KOPT-K1 (cell line): ENCODE measurements around the gene GYS1.
"Not testable (repeated sequence)": the region's sequence is repeated elsewhere in the genome, so short reads cannot be mapped to it uniquely, and the experiment has no call there.

Experiments used
- H3K27ac ChIP-seq: fragments of 200-600 bp; sonication (generic); 2 replicates; pipeline ENCODE4 v1.5.1; 2016; ENCODE audit warnings: antibody characterized with exemption, mild to moderate bottlenecking, low read depth, low read length; ENCODE audit not compliant: poor library complexity, severe bottlenecking
- H3K36me3 ChIP-seq: fragments of 200-600 bp; sonication (generic); 2 replicates; pipeline ENCODE4 v1.5.1; 2017; ENCODE audit warnings: antibody characterized with exemption, mild to moderate bottlenecking, low read length, moderate library complexity; ENCODE audit not compliant: insufficient read depth
- H3K9me3 ChIP-seq: fragments of 200-600 bp; sonication (generic); 2 replicates; pipeline ENCODE4 v1.5.1; 2017; ENCODE audit warnings: antibody characterized with exemption, low read length, mild to moderate bottlenecking; ENCODE audit not compliant: insufficient read depth, poor library complexity, severe bottlenecking

The GYS1 gene

DNA sequence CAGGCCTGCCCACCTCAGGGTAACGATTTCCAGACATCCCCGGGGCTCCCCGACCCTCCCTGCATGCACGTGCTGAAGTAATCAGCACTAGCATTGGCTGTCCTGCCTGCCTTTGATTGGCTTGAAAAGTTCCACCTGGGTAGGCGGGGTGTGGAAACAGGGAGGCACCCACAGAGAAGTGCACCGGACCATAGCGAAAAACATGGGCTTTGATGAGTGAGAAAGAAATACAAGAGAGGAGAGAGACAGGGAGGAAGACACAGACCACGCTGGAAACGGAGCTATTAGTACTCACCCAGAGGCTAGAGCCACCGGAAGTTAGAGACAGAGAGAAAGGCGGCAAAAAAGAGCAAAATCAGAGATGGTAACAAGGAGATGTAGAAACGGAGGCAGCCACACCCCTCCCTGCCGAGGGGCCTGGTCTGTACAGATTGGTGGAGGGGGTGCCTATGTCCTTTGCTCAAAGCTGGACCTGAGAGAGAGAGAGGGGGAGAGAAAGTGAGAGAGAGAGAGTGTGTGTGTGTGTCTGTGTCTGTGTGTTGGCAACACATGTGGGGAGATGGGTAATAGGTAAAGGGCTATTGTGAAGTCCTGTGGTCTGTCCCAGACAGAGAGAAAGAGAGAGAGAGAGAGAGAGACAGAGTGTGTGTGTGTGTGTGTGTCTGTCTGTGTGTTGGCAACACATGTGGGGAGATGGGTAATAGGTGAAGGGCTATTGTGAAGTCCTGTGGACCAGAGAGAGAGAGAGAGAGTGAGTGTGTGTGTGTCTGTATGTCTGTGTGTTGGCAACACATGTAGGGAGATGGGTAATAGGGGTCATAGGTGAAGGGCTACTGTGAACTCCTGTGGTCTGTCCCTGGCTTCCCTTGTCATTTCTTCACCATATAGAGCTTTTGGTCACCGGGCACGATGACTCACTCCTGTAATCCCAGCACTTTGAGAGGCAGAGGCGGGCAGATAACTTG lies 28.1 kb upstream of the GYS1 start:
- H3K36me3 ChIP-seq: peaks cover 11% of the 10 kb centered on the region; the same call in 1 of the 2 replicates
- H3K27ac ChIP-seq: no peak overlapping the region
- no peaks in the 10 kb centered on the region for H3K9me3 ChIP-seq

DNA sequence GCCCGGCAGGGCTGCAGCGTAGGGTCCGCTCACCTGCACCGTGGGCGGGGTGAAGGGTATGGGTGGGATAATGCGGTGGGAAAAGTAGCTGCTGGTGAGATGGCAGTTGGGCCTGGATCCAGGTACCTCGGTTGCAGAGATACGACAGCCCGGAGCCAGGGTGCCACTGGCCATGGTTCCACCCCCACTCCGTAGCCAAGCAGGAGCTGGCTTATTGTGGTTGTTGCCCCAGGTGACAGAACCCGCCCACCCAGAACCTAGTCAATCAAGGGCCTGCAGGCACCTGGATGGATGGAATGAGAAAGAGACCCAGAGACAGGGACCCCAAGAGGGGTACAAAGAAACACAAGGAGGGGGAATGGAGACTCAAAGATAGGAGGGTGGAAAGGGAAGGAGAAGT lies 27.2 kb upstream of the GYS1 start:
- peaks cover 19% of the 10 kb centered on the region for H3K36me3 ChIP-seq
- H3K27ac ChIP-seq: no peak overlapping the region
- H3K9me3 ChIP-seq: no peaks in the 10 kb centered on the region

DNA sequence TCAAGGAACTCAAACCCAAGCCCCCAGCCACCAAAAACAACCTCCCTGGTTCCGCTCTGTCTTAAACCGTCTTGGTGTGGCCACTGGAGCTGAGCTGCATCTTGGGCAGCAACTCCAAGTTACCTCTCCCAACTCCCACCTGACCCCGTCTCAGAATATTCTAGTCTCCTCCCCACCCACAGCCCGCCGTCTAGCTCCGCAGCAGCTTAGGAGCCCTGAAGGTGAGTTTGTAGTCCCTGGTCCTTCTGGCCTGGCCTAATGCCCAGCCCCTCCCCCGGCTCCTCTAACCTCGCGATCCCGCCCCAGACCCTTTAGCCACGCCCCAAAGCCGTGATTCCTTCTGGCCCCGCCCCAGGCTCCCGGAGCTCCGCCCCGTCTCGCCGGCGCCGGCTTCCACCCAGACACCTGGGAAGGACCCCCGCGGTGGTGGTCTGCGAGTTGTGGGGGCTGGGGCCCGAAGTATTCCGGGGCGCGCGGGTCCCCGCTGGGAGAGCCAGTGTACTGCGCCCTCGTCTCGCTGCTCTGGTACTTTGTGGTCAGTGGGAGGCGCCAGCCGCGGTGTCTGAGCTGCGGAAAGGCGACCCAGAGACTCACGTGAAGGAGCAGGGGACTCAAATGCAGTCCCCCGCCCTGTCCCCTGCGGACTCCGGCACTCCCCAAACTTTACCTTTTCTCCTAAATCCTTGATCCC lies 26.3 kb upstream of the GYS1 start:
- H3K27ac ChIP-seq: no peak overlapping the region
- H3K9me3 ChIP-seq: no peaks in the 10 kb centered on the region
- peaks cover 29% of the 10 kb centered on the region for H3K36me3 ChIP-seq

DNA sequence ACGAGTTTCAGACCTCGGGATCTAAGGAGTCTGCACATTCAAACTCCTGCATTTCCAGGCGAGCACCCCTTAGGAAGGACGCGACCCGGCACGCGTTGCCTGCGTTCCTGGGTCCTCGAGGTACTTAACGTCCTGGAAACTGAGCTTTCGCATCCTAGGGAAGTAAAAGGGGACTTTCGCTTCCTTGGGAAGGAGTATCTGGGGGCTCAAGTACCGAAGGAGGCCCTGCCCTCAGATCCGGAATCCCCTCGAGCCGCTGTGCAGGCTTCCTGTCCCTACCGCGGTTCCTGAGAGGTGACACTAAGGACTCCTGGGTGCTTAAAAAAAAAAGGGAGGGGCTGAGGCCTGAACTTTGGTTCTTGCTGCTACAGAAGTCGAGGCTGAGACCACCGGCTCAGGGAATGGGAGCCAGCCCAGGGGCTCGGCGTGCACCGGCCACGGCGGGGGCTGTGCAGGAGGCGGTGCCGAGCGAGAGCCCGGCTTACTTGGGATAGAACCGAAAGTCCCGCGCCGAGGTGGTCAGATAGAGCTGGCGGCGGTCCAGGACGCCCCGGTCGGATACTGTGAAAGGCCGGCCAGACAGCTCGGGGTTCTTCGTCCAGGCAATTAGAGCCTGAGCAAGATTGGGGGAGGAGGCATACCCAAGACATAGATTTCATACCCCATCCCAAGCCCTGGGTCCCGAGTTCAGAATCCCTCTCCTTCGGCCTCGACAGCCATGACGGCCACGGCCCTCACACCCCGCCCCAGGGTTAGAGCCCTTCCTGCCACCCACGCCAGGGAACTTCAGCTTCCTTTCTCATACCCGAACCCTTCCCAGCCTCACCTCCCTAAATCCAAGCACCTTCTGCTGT lies 25.5 kb upstream of the GYS1 start:
- peaks cover 37% of the 10 kb centered on the region for H3K36me3 ChIP-seq
- H3K27ac ChIP-seq, H3K9me3 ChIP-seq: not testable (repeated sequence)

DNA sequence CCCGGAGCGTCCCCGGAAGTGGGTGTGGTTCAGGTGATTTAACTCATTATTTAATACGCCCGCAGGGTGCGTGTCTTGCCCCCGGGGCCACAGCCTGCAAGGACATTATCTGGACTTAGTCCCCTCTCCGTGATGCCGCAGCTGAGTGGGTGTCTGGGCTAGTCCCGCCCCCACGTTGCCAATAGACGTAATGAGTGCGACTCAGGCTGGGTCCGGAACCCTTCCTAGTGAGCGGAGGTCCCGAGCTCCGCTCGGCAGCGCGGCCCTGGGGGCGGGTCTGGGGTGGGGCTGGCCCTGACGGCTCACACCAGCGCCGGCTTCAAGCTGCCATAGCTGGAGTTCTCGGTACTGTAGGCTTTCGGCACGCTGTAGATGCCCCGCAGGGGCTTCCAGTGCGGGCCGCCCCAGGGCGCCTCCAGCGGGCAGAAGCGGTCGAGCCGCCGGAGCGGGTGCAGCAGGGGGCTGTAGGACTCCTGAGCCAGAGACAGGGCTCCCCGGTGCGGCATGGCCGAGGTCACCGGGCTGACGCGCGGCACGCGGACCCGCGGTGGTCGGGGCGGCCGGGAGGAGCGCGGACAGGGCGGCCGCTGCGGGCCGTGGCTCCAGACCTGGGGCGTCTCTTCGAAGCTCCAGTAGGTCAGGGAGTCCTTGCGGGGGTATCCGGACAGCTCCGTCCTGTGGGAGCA lies 24.7 kb upstream of the GYS1 start:
- Histone ChIP-seq H3K27ac (no peak overlapping the region), H3K36me3 (peaks cover 45% of the 10 kb centered on the region), H3K9me3 (no peaks in the 10 kb centered on the region)

DNA sequence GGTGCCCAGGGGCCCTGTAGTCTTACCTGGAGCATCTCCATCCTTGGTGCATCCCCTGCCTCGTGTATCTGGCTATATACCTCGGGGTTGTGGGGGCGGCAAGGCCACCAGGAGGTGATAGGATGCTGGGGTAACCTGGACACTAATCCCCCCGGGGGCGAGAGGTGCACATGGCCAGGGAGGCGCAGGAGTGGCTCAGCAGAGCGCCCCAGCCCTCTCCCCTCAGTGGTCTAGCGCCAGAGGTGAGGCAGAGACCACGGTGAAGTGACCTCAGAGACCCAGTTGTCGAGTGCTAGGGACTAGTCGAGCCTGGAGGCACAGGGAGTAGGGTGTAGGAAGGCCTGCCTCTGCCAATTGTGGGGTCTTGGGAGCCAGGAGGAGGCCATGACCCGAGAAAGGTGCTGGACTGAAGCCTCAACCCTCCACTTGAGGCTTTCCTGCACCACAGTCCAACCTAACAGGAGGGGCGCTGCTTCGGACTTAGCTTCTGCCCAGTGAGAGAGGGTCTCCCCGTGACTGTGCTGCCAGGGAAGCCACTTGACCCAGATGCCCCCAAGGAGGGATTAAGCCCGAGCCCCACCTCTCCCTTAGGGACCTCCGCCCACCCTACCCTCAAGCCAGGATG lies 24.0 kb upstream of the GYS1 start, which contains the start of gene LHB:
Gene LHB, minus strand, starts transcription at position 51 of the 625 bp plus-strand sequence. Its CDS starts 10 bp downstream, at position 41.
- Histone ChIP-seq H3K36me3 (peaks cover 51% of the 10 kb centered on the region), H3K27ac (no peak within 1 kb of the TSS), H3K9me3 (no peaks in the 10 kb centered on the region)

DNA sequence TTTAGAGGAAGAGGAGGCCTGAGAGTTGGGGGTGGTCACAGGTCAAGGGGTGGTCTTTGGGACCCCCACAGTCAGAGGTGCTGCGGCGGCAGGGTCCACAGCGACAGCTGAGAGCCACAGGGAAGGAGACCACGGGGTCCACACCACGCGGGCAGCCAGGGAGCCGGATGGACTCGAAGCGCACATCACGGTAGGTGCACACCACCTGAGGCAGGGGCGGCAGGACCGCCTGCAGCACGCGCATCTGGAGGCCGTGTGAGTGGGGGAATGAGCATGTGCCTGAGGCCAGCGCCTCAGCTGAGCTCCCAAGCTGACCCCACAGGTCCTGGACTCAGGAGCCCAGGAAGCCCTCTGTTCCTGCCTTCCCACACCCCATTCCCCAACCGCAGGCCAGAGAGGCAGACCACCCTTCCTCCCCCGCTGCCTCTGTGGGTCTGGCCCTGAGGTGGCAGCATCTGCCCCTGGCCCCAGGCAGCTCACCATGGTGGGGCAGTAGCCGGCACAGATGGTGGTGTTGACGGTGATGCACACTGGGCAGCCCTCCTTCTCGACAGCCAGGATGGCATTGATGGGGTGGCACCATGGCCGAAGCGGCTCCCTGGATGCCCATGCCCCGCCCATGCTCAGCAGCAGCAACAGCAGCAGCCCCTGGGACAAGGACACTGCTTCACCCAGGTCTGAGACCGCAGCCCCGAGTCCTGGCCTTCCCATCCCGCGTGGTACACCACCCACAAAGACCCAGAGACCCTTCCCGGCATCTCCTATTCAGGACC lies 23.1 kb upstream of the GYS1 start:
- Histone ChIP-seq H3K9me3 (no peaks in the 10 kb centered on the region), H3K27ac (no peak overlapping the region), H3K36me3 (peaks cover 60% of the 10 kb centered on the region)

DNA sequence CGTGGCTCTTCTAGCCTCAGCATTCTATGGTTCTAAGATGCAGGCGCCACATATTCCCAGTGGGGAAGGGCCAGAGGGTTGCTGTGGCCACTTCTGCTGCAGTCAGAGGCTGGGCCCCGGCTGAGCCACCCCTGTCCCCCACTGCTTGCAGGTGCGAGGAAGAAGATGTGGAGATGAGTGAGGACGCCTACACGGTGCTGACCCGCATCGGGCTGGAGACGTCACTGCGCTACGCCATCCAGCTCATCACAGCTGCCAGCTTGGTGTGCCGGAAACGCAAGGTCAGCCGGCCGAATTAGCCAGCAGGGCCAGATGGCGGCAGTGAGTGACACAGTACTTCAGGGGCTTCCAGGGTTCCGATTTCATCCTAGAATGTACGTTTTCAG lies 21.8 kb upstream of the GYS1 start:
- H3K36me3 ChIP-seq: peaks cover 74% of the 10 kb centered on the region
- no peak overlapping the region for H3K27ac ChIP-seq
- no peaks in the 10 kb centered on the region for H3K9me3 ChIP-seq

DNA sequence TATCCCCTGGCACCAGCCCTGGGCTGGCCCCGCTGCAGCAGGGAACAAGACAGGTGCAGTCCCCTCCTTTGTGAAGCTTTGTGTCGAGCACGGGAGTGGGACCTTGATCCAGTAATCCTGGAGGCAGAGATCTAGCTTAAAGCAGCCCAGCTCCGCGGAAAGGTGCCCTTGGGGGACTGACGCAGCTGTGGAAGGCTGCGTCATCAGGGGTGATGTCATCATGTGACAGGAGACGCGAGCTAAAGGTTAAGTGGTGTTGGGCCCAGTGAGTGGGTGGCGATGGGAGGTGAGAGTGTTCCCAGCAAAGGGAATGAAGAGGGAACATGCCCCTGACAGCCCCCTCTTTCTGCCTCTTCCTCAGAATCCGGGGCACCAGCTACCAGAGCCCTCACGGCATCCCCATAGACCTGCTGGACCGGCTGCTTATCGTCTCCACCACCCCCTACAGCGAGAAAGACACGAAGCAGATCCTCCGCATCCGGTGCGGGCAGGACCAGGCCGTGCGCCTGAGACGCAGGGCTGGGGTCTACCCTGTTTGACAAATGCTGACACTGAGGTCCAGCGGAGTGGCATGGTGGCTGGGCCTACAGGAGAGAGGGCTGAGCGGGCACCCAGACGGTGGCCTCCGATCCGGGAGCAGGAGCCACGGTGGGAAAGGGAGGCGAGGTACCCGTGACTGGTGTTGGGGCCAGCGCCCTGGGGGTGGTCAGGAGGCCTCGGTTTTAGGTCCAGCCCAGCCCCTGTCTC lies 21.2 kb upstream of the GYS1 start:
- Histone ChIP-seq H3K36me3 (peaks cover 80% of the 10 kb centered on the region), H3K27ac (no peak overlapping the region)

DNA sequence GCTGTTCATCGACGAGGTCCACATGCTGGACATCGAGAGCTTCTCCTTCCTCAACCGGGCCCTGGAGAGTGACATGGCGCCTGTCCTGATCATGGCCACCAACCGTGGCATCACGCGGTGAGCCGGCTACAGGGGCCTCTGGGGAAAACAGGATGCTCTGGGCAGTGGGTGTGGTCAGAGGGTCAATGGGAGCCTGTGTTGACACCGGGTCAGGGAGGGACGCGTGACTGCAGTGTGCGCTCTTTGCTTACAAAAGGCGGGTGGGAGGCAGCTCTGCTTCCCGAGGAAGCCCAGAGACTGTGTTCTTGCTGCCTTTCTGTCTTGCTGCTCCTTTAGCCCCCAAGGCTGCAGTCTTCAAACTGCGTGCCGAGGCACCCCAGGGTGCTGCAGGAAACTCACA lies 18.1 kb upstream of the GYS1 start:
- Histone ChIP-seq H3K36me3 (peaks cover 87% of the 10 kb centered on the region), H3K27ac (no peak overlapping the region), H3K9me3 (no peaks in the 10 kb centered on the region)

More for the DNA sequence above, 21.2 kb upstream of the GYS1 start:
- H3K9me3 ChIP-seq: no peaks in the 10 kb centered on the region

DNA sequence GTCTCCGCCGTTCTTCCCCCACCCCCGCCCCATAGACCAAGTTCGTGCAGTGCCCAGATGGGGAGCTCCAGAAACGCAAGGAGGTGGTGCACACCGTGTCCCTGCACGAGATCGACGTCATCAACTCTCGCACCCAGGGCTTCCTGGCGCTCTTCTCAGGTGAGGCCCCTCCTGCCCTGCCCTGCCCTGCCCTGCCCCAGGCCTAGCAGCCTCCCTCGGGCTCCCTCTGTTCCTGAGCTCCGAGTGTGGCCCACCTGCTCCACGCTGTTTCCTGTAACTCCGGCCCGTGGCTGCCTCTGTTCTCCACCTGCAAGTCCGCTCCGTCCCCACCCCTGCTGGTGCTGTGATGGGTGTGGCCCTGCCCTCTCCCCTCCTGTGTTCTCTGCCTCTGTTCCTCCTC lies 17.3 kb upstream of the GYS1 start:
- no peaks in the 10 kb centered on the region for H3K9me3 ChIP-seq
- no peak overlapping the region for H3K27ac ChIP-seq
- H3K36me3 ChIP-seq: peaks cover 87% of the 10 kb centered on the region

DNA sequence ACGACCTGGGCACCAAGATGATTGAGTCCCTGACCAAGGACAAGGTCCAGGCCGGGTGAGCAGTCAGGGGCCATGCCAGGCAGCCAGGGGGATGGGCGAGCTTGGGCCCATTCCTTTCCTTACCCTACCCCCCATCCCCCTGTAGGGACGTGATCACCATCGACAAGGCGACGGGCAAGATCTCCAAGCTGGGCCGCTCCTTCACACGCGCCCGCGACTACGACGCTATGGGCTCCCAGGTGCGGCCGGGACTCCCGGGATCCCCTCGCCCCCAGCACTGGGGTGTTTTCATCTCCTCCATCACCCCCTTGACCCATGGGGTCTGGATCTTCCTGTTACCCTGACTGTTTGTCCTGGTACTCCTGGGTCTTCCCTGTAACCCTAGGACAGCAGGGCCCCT lies 16.7 kb upstream of the GYS1 start:
- no peaks in the 10 kb centered on the region for H3K9me3 ChIP-seq
- H3K27ac ChIP-seq: no peak overlapping the region
- H3K36me3 ChIP-seq: peaks cover 87% of the 10 kb centered on the region

DNA sequence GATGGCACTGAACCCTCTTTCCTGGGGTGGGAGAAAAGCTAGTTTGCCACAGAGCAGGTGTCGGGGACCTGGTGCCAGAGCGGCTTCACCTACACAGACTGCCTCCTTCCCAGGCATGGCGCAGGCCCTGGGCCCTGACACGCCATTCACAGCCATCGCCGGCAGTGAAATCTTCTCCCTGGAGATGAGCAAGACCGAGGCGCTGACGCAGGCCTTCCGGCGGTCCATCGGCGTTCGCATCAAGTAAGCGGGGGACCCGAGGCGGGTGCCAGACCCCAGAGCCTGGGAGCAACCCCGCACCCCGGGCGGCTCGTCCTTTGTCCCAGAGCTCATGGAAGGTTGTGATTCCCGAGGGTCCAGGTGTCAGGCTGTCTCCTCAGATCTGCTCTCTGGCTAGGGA lies 13.8 kb upstream of the GYS1 start:
- H3K9me3 ChIP-seq: no peaks in the 10 kb centered on the region
- peaks cover 87% of the 10 kb centered on the region for H3K36me3 ChIP-seq
- no peak overlapping the region for H3K27ac ChIP-seq
